ENCODE measurements around the gene TTLL9. TPM values are rescaled to one million over a fixed set of nuclear protein-coding genes. Genes with fewer than 3 reads are reported as not detected.

The TTLL9 gene
- total RNA-seq, 4 donors from 2014 or later: 2.8 to 3.7 (median 3.1) TPM

- DNase-seq (ENCODE audit: low spot score in 2 of 2): no peak
- Histone ChIP-seq H3K4me1 (peaks cover 0 to 69% (median 39%) of the 10 kb centered on the region in 4 donors), H3K36me3 (no peaks in the 10 kb centered on the region), H3K9me3 (no peaks in the 10 kb centered on the region), H3K4me3 (no peak overlapping the region), H3K27ac (peak overlapping the region in 3 of 4 donors; percentile 11 to 79 (median 75)), H3K27me3 (no peaks in the 10 kb centered on the region)
- 36 to 46% methylated on average over 1 to 9 of the region's 20 CpGs for WGBS, 2 donors
- TF ChIP-seq CTCF (IDR thresholded peaks at IDR 0.05) (no peak), EP300 (IDR thresholded peaks at IDR 0.05) (no peak), POLR2A (IDR thresholded peaks at IDR 0.05) (no peak)
These were observed 36.4 kb upstream of the TTLL9 start for GRCh38 chr20:31833931-31834521.

- Histone ChIP-seq H3K4me3 (no peak overlapping the region), H3K9me3 (no peaks in the 10 kb centered on the region), H3K27ac (peak overlapping the region in 2 of 4 donors; percentile 60 to 81), H3K27me3 (no peaks in the 10 kb centered on the region), H3K4me1 (peaks cover 0 to 84% (median 39%) of the 10 kb centered on the region in 4 donors), H3K36me3 (no peaks in the 10 kb centered on the region)
- 63 to 71% methylated on average over 8 of the region's 9 CpGs for WGBS, 2 donors
- TF ChIP-seq CTCF (IDR thresholded peaks at IDR 0.05): no peak
- TF ChIP-seq POLR2A (IDR thresholded peaks at IDR 0.05): no peak
- no peak for TF ChIP-seq EP300 (IDR thresholded peaks at IDR 0.05)
- no peak for DNase-seq (ENCODE audit: low spot score in 2 of 2)
These were observed 34.9 kb upstream of the TTLL9 start for GRCh38 chr20:31835554-31835953.

- 33 to 42% methylated on average over 10 to 14 of the region's 14 CpGs for WGBS, 2 donors
- H3K4me3 ChIP-seq: no peak overlapping the region
- H3K27ac ChIP-seq: peak overlapping the region in 2 of 4 donors; percentile 60 to 81
- H3K36me3 ChIP-seq: no peaks in the 10 kb centered on the region
- DNase-seq (ENCODE audit: low spot score in 2 of 2): peak; percentile 87 to 91
- H3K27me3 ChIP-seq: no peaks in the 10 kb centered on the region
- TF ChIP-seq CTCF (IDR thresholded peaks at IDR 0.05) (peak in 1 of 5 experiments; percentile 16), POLR2A (IDR thresholded peaks at IDR 0.05) (no peak), EP300 (IDR thresholded peaks at IDR 0.05) (peak in 1 of 2 donors; percentile 78)
- no peaks in the 10 kb centered on the region for H3K9me3 ChIP-seq
- H3K4me1 ChIP-seq: peaks cover 0 to 91% (median 40%) of the 10 kb centered on the region in 4 donors
These were observed 34.2 kb upstream of the TTLL9 start for GRCh38 chr20:31835977-31836852.

GRCh38 chr20:31836853-31837608, 33.4 kb upstream of the TTLL9 start:
- no peak for DNase-seq (ENCODE audit: low spot score in 2 of 2)
- Histone ChIP-seq H3K9me3 (no peaks in the 10 kb centered on the region), H3K4me1 (peaks cover 0 to 96% (median 43%) of the 10 kb centered on the region in 4 donors), H3K4me3 (no peak overlapping the region), H3K36me3 (no peaks in the 10 kb centered on the region), H3K27me3 (no peaks in the 10 kb centered on the region), H3K27ac (peak overlapping the region in 2 of 4 donors; percentile 60 to 81)
- TF ChIP-seq POLR2A (IDR thresholded peaks at IDR 0.05): no peak
- TF ChIP-seq EP300 (IDR thresholded peaks at IDR 0.05): no peak
- no peak for TF ChIP-seq CTCF (IDR thresholded peaks at IDR 0.05)
- WGBS, 2 donors: 65 to 72% methylated on average over 4 to 5 of the region's 5 CpGs
